ENCODE data around the gene CHODL.

- TF ChIP-seq, protein P1, sequence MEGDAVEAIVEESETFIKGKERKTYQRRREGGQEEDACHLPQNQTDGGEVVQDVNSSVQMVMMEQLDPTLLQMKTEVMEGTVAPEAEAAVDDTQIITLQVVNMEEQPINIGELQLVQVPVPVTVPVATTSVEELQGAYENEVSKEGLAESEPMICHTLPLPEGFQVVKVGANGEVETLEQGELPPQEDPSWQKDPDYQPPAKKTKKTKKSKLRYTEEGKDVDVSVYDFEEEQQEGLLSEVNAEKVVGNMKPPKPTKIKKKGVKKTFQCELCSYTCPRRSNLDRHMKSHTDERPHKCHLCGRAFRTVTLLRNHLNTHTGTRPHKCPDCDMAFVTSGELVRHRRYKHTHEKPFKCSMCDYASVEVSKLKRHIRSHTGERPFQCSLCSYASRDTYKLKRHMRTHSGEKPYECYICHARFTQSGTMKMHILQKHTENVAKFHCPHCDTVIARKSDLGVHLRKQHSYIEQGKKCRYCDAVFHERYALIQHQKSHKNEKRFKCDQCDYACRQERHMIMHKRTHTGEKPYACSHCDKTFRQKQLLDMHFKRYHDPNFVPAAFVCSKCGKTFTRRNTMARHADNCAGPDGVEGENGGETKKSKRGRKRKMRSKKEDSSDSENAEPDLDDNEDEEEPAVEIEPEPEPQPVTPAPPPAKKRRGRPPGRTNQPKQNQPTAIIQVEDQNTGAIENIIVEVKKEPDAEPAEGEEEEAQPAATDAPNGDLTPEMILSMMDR (IDR thresholded peaks at IDR 0.05), result no peak
- TF ChIP-seq POLR2A (IDR thresholded peaks at IDR 0.05), result no peak
Observed at GRCh38 chr21:18228060-18228739, 16.4 kb upstream of the CHODL start.
